Endodermal cell (in vitro differentiated cells): ENCODE data around the gene MRPL45. TPM values are rescaled to one million over a fixed set of nuclear protein-coding genes. Genes with fewer than 3 reads are reported as not detected.

ENCODE experiments used
- DNase-seq: peaks from one replicate; pipeline ENCODE4 v3.0.0-alpha.2; 2017
- H3K27ac ChIP-seq: 2 replicates; pipeline ENCODE4 v1.5.1; 2013; ENCODE audit warnings: mild to moderate bottlenecking, low read depth, low read length, moderate library complexity
- H3K27me3 ChIP-seq: 2 replicates; pipeline ENCODE4 v1.6.1; 2013; ENCODE audit warnings: mild to moderate bottlenecking, low read length, moderate library complexity; ENCODE audit not compliant: insufficient read depth, control insufficient read depth, poor library complexity, severe bottlenecking
- H3K36me3 ChIP-seq: 2 replicates; pipeline ENCODE4 v1.7.0; 2013; ENCODE audit warnings: mild to moderate bottlenecking, low read length, moderate library complexity; ENCODE audit not compliant: control insufficient read depth, insufficient read depth
- H3K4me1 ChIP-seq: one replicate; pipeline ENCODE4 v1.7.0; 2013; ENCODE audit warnings: low read length; ENCODE audit not compliant: control insufficient read depth, insufficient read depth
- H3K4me3 ChIP-seq: 2 replicates; pipeline ENCODE4 v1.5.1; 2013; ENCODE audit warnings: mild to moderate bottlenecking, low read length, moderate library complexity
- H3K9ac ChIP-seq: 2 replicates; pipeline ENCODE4 v1.6.1; 2013; ENCODE audit warnings: mild to moderate bottlenecking, low read length, moderate library complexity; ENCODE audit not compliant: poor library complexity, severe bottlenecking; ENCODE audit errors: extremely low read depth
- H3K9me3 ChIP-seq: 2 replicates; pipeline ENCODE4 v1.6.1; 2013; ENCODE audit warnings: mild to moderate bottlenecking, low read length, moderate library complexity; ENCODE audit not compliant: control insufficient read depth
- H3K27ac Mint-ChIP-seq: 2 replicates; pipeline ENCODE4 v1.8.0; 2020; ENCODE audit warnings: mixed read lengths
- H3K27me3 Mint-ChIP-seq: 2 replicates; pipeline ENCODE4 v1.8.0; 2021; ENCODE audit warnings: mild to moderate bottlenecking, mixed read lengths; ENCODE audit not compliant: insufficient read depth
- H3K36me3 Mint-ChIP-seq: 2 replicates; pipeline ENCODE4 v1.8.0; 2020; ENCODE audit warnings: low read depth, mixed read lengths
- H3K4me1 Mint-ChIP-seq: 2 replicates; pipeline ENCODE4 v1.8.0; 2020; ENCODE audit warnings: mixed read lengths
- H3K4me3 Mint-ChIP-seq: 2 replicates; pipeline ENCODE4 v1.8.0; 2020; ENCODE audit warnings: mild to moderate bottlenecking, moderate library complexity, mixed read lengths
- H3K9me3 Mint-ChIP-seq: 2 replicates; pipeline ENCODE4 v1.8.0; 2020; ENCODE audit warnings: mild to moderate bottlenecking, mixed read lengths
- WGBS, 2 experiments: methylation state at CpG; one replicate each; pipeline versions ENCODE4 v1.1.5 to v1.1.7; 2013; ENCODE audit warnings: missing lambda C conversion rate in 2 of 2, mixed read lengths in 1 of 2; ENCODE audit not compliant: insufficient coverage in 1 of 2, insufficient read length in 1 of 2; 5-methylcytosine and 5-hydroxymethylcytosine counted together
- total RNA-seq, 2 donors: library from RNA; stranded (reverse); fragmentation: NEBNext Ultra II Directional in 1 of 2; extraction: Animal tissue kit (Norgen Biotek cat#: 25700) in 1 of 2; gene quantifications; 2 replicates in 1 of 2; 3 replicates in 1 of 2; pipeline ENCODE4 v1.2.1, GENCODE V29; 2021
- TF ChIP-seq, protein P1 (sequence below): fragments of 200-600 bp; sonication (generic); conservative IDR thresholded peaks from 2 replicates; pipeline ENCODE4 v1.5.0; 2021; ENCODE audit warnings: antibody characterized with exemption, mild to moderate bottlenecking

The MRPL45 gene
- total RNA-seq, 2 donors from 2014 or later: 48.8 to 51.9 TPM

DNA sequence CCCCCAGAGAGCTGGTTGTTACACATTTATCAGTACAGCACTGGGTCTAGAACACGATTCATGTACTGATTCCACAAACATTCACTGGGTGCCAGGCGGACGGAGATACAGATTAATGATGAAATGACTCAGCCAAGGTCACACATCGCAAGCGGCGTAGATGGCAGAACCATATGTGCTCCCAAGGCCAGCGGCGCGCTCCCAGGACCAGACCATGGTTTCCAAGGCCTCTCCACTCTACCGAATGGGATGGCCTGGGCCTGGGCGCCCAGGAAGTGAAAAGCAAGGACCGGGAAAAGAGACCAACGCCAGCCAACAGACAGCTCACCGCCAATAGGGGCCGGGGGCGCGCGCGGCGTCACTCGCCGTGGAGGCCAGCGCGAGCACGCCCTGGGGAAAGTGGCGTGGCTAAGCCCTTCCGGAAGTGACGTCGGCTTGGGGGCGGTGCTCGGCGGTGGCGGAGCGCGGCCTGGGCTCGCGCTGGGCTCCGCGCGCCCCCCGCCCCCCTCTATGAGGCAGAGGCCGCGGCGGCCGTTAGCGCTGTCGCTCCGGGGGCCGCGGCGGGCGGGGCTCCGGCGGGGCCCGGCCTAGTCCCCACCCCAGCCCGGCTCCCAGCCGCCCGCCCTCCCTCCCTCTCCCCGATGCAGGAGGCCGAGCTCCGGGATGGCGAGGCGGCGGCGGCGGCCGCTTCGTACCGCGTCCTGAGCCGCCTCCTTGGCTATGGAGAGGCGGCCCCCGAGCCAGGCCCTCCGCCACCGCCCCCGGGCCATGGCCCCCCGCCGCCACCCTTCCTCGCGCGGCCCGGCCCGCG is 54.6 kb downstream of the MRPL45 start, which contains the start of gene SOCS7:
Gene SOCS7, plus strand, starts transcription at position 433 of the 811 bp plus-strand sequence. Its CDS starts 209 bp downstream, at position 642.
- peak within 1 kb of the TSS; percentile 95 for H3K27ac Mint-ChIP-seq
- 9 to 56% methylated on average over 14 to 84 of the region's 84 CpGs for WGBS, 2 experiments
- Histone ChIP-seq H3K9me3 (no peaks in the 10 kb centered on the region), H3K4me1 (peaks cover 6% of the 10 kb centered on the region), H3K4me3 (peak within 1 kb of the TSS; percentile 83), H3K9ac (peak within 1 kb of the TSS; percentile 34), H3K27ac (no peak within 1 kb of the TSS), H3K36me3 (no peaks in the 10 kb centered on the region), H3K27me3 (peaks cover 21% of the 10 kb centered on the region)
- no peaks in the 10 kb centered on the region for H3K9me3 Mint-ChIP-seq
- peak within 1 kb of the TSS; percentile 70 for H3K4me3 Mint-ChIP-seq
- no peaks in the 10 kb centered on the region for H3K36me3 Mint-ChIP-seq
- TF ChIP-seq, protein P1, sequence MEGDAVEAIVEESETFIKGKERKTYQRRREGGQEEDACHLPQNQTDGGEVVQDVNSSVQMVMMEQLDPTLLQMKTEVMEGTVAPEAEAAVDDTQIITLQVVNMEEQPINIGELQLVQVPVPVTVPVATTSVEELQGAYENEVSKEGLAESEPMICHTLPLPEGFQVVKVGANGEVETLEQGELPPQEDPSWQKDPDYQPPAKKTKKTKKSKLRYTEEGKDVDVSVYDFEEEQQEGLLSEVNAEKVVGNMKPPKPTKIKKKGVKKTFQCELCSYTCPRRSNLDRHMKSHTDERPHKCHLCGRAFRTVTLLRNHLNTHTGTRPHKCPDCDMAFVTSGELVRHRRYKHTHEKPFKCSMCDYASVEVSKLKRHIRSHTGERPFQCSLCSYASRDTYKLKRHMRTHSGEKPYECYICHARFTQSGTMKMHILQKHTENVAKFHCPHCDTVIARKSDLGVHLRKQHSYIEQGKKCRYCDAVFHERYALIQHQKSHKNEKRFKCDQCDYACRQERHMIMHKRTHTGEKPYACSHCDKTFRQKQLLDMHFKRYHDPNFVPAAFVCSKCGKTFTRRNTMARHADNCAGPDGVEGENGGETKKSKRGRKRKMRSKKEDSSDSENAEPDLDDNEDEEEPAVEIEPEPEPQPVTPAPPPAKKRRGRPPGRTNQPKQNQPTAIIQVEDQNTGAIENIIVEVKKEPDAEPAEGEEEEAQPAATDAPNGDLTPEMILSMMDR: no peak
- peaks cover 45% of the 10 kb centered on the region for H3K4me1 Mint-ChIP-seq
- peak; percentile 98 for DNase-seq
- no peaks in the 10 kb centered on the region for H3K27me3 Mint-ChIP-seq

DNA sequence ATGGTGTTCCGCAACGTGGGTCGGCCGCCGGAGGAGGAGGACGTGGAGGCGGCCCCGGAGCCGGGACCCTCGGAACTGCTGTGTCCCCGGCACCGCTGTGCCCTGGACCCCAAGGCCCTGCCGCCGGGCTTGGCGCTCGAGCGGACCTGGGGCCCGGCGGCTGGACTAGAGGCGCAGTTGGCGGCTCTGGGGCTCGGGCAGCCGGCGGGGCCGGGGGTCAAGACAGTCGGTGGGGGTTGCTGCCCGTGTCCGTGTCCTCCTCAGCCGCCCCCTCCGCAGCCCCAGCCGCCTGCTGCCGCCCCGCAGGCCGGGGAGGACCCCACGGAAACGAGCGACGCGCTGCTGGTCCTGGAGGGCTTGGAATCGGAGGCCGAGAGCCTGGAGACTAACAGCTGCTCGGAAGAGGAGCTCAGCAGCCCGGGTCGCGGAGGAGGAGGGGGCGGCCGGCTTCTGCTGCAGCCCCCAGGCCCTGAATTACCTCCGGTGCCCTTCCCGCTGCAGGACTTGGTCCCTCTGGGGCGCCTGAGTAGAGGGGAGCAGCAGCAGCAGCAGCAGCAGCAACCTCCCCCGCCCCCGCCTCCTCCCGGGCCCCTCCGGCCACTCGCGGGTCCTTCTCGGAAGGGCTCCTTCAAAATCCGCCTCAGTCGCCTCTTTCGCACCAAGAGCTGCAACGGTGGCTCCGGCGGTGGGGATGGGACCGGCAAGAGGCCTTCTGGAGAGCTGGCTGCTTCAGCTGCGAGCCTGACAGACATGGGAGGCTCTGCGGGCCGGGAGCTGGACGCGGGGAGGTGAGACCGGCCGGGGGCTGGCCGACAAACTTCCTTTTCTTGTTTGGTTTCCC is 55.5 kb downstream of the MRPL45 start:
- TF ChIP-seq, protein P1: no peak
- H3K9me3 Mint-ChIP-seq: no peaks in the 10 kb centered on the region
- H3K9me3 ChIP-seq: no peaks in the 10 kb centered on the region
- H3K27me3 Mint-ChIP-seq: no peaks in the 10 kb centered on the region
- no peak overlapping the region for H3K27ac Mint-ChIP-seq
- peak overlapping the region; percentile 34 for H3K9ac ChIP-seq
- 1% methylated on average over 39 to 72 of the region's 72 CpGs for WGBS, 2 experiments
- H3K36me3 ChIP-seq: no peaks in the 10 kb centered on the region
- DNase-seq: peak; percentile 88
- H3K4me3 ChIP-seq: peak overlapping the region; percentile 83
- peaks cover 46% of the 10 kb centered on the region for H3K4me1 Mint-ChIP-seq
- H3K4me1 ChIP-seq: peaks cover 6% of the 10 kb centered on the region
- peak overlapping the region; percentile 70 for H3K4me3 Mint-ChIP-seq
- H3K27ac ChIP-seq: no peak overlapping the region
- peaks cover 21% of the 10 kb centered on the region for H3K27me3 ChIP-seq
- H3K36me3 Mint-ChIP-seq: no peaks in the 10 kb centered on the region

DNA sequence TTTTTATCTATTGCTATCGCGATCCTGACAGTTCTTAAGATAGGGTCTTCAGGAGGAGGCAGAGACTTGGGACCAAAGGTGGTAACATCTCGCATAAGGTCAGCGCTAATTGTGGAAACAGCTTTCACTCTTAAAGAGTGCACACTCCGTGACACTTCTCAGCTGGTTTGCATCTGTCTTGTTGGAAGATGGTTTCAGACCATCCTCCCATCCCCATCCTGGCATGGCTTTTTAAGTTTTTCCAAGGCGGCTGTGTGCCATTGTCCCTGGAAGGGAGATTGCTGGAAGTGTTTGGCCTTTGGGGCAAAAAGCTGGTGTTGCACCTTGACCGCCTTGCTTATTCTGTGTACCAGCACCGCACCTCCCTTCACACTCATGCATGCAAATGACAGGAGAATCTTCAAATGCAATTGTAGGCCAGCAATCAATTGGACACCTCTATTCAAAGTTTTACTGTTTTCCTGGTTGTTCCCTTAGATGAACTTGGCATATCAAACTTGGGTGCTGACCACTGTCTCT is 56.2 kb downstream of the MRPL45 start:
- Mint-ChIP-seq H3K27me3 (no peaks in the 10 kb centered on the region), H3K27ac (no peak overlapping the region), H3K36me3 (no peaks in the 10 kb centered on the region), H3K9me3 (no peaks in the 10 kb centered on the region), H3K4me1 (peaks cover 52% of the 10 kb centered on the region), H3K4me3 (peak overlapping the region; percentile 70)
- Histone ChIP-seq H3K36me3 (no peaks in the 10 kb centered on the region), H3K27ac (no peak overlapping the region), H3K27me3 (peaks cover 21% of the 10 kb centered on the region), H3K9me3 (no peaks in the 10 kb centered on the region), H3K9ac (no peak overlapping the region), H3K4me1 (peaks cover 6% of the 10 kb centered on the region), H3K4me3 (peak overlapping the region; percentile 83)
- WGBS, 2 experiments: 30 to 41% methylated on average over 7 to 8 of the region's 8 CpGs
- no peak for DNase-seq
- TF ChIP-seq, protein P1: no peak
